SK-N-SH (cell line): Measurements from ENCODE around the gene SMIM27. TPM values are rescaled to one million over a fixed set of nuclear protein-coding genes. Genes with fewer than 3 reads are reported as not detected.

Experiments used
- CTCF ChIA-PET: fragments of 300-600, 350-600 bp; formaldehyde crosslinking; extraction: SDS; loops from one replicate; lab custom pipeline; 2021; lab: Yijun Ruan, JAX
- POLR2A ChIA-PET: fragments of 350-600 bp; sonication (Branson Sonifier 250); formaldehyde crosslinking; extraction: SDS; loops from one replicate; lab custom pipeline; 2020; ENCODE audit warnings: antibody characterized with exemption, inconsistent platforms; lab: Yijun Ruan, JAX
- DNase-seq: peaks from one replicate; pipeline ENCODE4 v3.0.0; 2012
- H2AFZ ChIP-seq: fragments of 200-600 bp; sonication (generic); 2 replicates; pipeline ENCODE4 v1.8.1; 2016; ENCODE audit warnings: antibody characterized with exemption, mild to moderate bottlenecking, low read depth
- H3F3A ChIP-seq: fragments of 200-600 bp; sonication (generic); replicated peaks from 2 replicates; pipeline ENCODE3; 2016; ENCODE audit warnings: antibody characterized with exemption, mild to moderate bottlenecking; ENCODE audit not compliant: insufficient read depth
- H3K27ac ChIP-seq, 2 experiments: fragments of 200-500 bp in 1 of 2; fragments of 200-600 bp in 1 of 2; sonication (Bioruptor generic) in 1 of 2; sonication (generic), shearing (Covaris generic) in 1 of 2; 2 replicates each; pipeline versions ENCODE4 v1.5.1 to v1.6.1; 2014 to 2016; ENCODE audit warnings: low read depth in 2 of 2, inconsistent platforms in 1 of 2, low read length in 1 of 2, mild to moderate bottlenecking in 1 of 2, mixed read lengths in 1 of 2
- H3K27me3 ChIP-seq: fragments of 200-600 bp; sonication (generic), shearing (Covaris generic); 2 replicates; pipeline ENCODE4 v1.6.1; 2016; ENCODE audit warnings: mixed run types; ENCODE audit not compliant: insufficient read depth
- H3K36me3 ChIP-seq, 2 experiments: fragments of 200-500 bp in 1 of 2; fragments of 200-600 bp in 1 of 2; sonication (Bioruptor generic) in 1 of 2; sonication (generic) in 1 of 2; replicated peaks in 1 of 2; 2 replicates each; pipeline versions ENCODE3 to v1.5.1; 2014 to 2016; ENCODE audit warnings: low read length in 1 of 2, mild to moderate bottlenecking in 1 of 2; ENCODE audit not compliant: insufficient read depth in 2 of 2, control insufficient read depth in 1 of 2
- H3K4me1 ChIP-seq, 2 experiments: fragments of 200-500 bp in 1 of 2; fragments of 200-600 bp in 1 of 2; sonication (Bioruptor generic) in 1 of 2; sonication (generic), shearing (Covaris generic) in 1 of 2; 2 replicates each; pipeline versions ENCODE4 v1.5.1 to v1.6.1; 2014 to 2016; ENCODE audit warnings: low read depth in 1 of 2, low read length in 1 of 2, mixed run types in 1 of 2; ENCODE audit not compliant: insufficient read depth in 2 of 2, control insufficient read depth in 1 of 2
- H3K4me2 ChIP-seq: fragments of 200-600 bp; sonication (generic), shearing (Covaris generic); 2 replicates; pipeline ENCODE4 v1.6.1; 2017; ENCODE audit warnings: mixed run types
- H3K4me3 ChIP-seq, 2 experiments: fragments of 200-500 bp in 1 of 2; fragments of 200-600 bp in 1 of 2; sonication (Bioruptor generic) in 1 of 2; sonication (generic), shearing (Covaris generic) in 1 of 2; 2 replicates each; pipeline versions ENCODE4 v1.5.1 to v1.8.1; 2014 to 2016; ENCODE audit warnings: low read depth in 2 of 2, inconsistent platforms in 1 of 2, low read length in 1 of 2, mild to moderate bottlenecking in 1 of 2, mixed read lengths in 1 of 2, moderate library complexity in 1 of 2
- H3K79me2 ChIP-seq: fragments of 200-600 bp; sonication (generic); 2 replicates; pipeline ENCODE4 v1.8.1; 2017; ENCODE audit warnings: mild to moderate bottlenecking; ENCODE audit not compliant: insufficient read depth
- H3K9ac ChIP-seq: fragments of 200-600 bp; sonication (generic); 2 replicates; pipeline ENCODE4 v1.6.1; 2017; ENCODE audit warnings: mixed run types
- H3K9me2 ChIP-seq: fragments of 200-600 bp; sonication (generic); 2 replicates; pipeline ENCODE4 v1.6.1; 2017; ENCODE audit warnings: mixed run types
- H3K9me3 ChIP-seq: fragments of 200-600 bp; sonication (generic); 2 replicates; pipeline ENCODE4 v1.6.1; 2017; ENCODE audit warnings: mixed run types, mild to moderate bottlenecking, moderate library complexity
- H4K20me1 ChIP-seq: fragments of 200-600 bp; sonication (generic); 2 replicates; pipeline ENCODE4 v1.6.1; 2017; ENCODE audit warnings: mild to moderate bottlenecking, mixed run types; ENCODE audit not compliant: insufficient read depth
- CHD2 ChIP-seq: fragments of 150-350 bp; IDR thresholded peaks from 2 replicates; pipeline ENCODE4 v1.6.1; 2018; ENCODE audit warnings: low read length; ENCODE audit not compliant: partially characterized antibody
- CTCF ChIP-seq: fragments of 200-600 bp; sonication (generic); IDR thresholded peaks from 2 replicates; pipeline ENCODE4 v1.6.1; 2017; ENCODE audit warnings: antibody characterized with exemption, mild to moderate bottlenecking, moderate library complexity
- ELF1 ChIP-seq: IDR thresholded peaks from 2 replicates; pipeline ENCODE4 v1.4.0; 2012
- EP300 ChIP-seq, 2 experiments: IDR thresholded peaks; 2 replicates each; pipeline versions ENCODE4 v1.4.0 to v1.6.1; 2012; ENCODE audit warnings: borderline replicate concordance in 1 of 2, low read depth in 1 of 2, low read length in 1 of 2
- FOSL2 ChIP-seq: IDR thresholded peaks from 2 replicates; pipeline ENCODE4 v1.4.0; 2012; ENCODE audit warnings: low read depth, mild to moderate bottlenecking, moderate library complexity, borderline replicate concordance
- FOXM1 ChIP-seq: IDR thresholded peaks from 2 replicates; pipeline ENCODE4 v1.4.0; 2012; ENCODE audit warnings: low read depth, mild to moderate bottlenecking
- GABPA ChIP-seq: IDR thresholded peaks from 2 replicates; pipeline ENCODE4 v1.4.0; 2012; ENCODE audit warnings: low read depth, mild to moderate bottlenecking
- MAX ChIP-seq: IDR thresholded peaks from 2 replicates; pipeline ENCODE4 v1.4.0; 2012; ENCODE audit warnings: low read depth
- MXI1 ChIP-seq: IDR thresholded peaks from 2 replicates; pipeline ENCODE4 v1.6.1; 2012; ENCODE audit warnings: mild to moderate bottlenecking, low read depth, low read length, improper control_type of control experiment
- NFIC ChIP-seq: IDR thresholded peaks from 2 replicates; pipeline ENCODE4 v1.4.0; 2012; ENCODE audit warnings: borderline replicate concordance
- NRF1 ChIP-seq: IDR thresholded peaks from 2 replicates; pipeline ENCODE4 v1.6.1; 2012; ENCODE audit warnings: low read depth, mild to moderate bottlenecking, low read length
- POLR2AphosphoS5 ChIP-seq: IDR thresholded peaks from 2 replicates; pipeline ENCODE4 v1.6.1; 2012; ENCODE audit warnings: low read depth, low read length
- RAD21 ChIP-seq: IDR thresholded peaks from 2 replicates; pipeline ENCODE4 v1.6.1; 2012; ENCODE audit warnings: mild to moderate bottlenecking, low read length
- RCOR1 ChIP-seq: fragments of 150-350 bp; IDR thresholded peaks from 2 replicates; pipeline ENCODE4 v1.6.1; 2017; ENCODE audit warnings: antibody characterized with exemption, low read length
- SIN3A ChIP-seq: IDR thresholded peaks from 2 replicates; pipeline ENCODE4 v1.6.1; 2012; ENCODE audit warnings: low read depth, mild to moderate bottlenecking, low read length, moderate library complexity, borderline replicate concordance
- SMC3 ChIP-seq: IDR thresholded peaks from 2 replicates; pipeline ENCODE4 v1.6.1; 2012; ENCODE audit warnings: low read depth, low read length, improper control_type of control experiment
- TAF1 ChIP-seq: IDR thresholded peaks from 2 replicates; pipeline ENCODE4 v1.6.1; 2012; ENCODE audit warnings: low read depth, mild to moderate bottlenecking, low read length, moderate library complexity, borderline replicate concordance
- TCF12 ChIP-seq: IDR thresholded peaks from 2 replicates; pipeline ENCODE4 v1.4.0; 2012
- USF1 ChIP-seq: IDR thresholded peaks from 2 replicates; pipeline ENCODE4 v1.4.0; 2012; ENCODE audit warnings: low read depth, borderline replicate concordance
- YY1 ChIP-seq: IDR thresholded peaks from 2 replicates; pipeline ENCODE4 v1.4.0; 2012; ENCODE audit warnings: low read depth, mild to moderate bottlenecking
- WGBS: methylation state at CpG from one replicate; pipeline ENCODE4 v1.1.6; 2017; ENCODE audit warnings: low lambda C conversion rate; 5-methylcytosine and 5-hydroxymethylcytosine counted together
- polyA plus RNA-seq, 3 experiments: library from polyadenylated mRNA; depleted of rRNA; stranded (reverse); fragments of >200 nt; gene quantifications; 2 replicates each; pipeline ENCODE4 v1.2.3, GENCODE V29; 2012
- TF ChIP-seq, protein P1 (sequence below): IDR thresholded peaks from 2 replicates; pipeline ENCODE4; 2012

The SMIM27 gene
- polyA plus RNA-seq, 1 of the 3 experiments (the other 2 are of a cell fraction): 6.0 TPM

GRCh38 chr9:32526041-32526706 is 26.0 kb upstream of the SMIM27 start, which contains the start of gene RIGI:
Gene RIGI (minus strand): TSS chr9:32526196. CDS start chr9:32526166, 30 bp downstream.
- H3K27me3 ChIP-seq: no peaks in the 10 kb centered on the region
- peak within 1 kb of the TSS; percentile 91 for H3K4me2 ChIP-seq
- H2AFZ ChIP-seq: peak within 1 kb of the TSS; percentile 90
- H3K4me1 ChIP-seq: peaks cover 0 to 7% of the 10 kb centered on the region in 2 experiments; a peak in 3 of 4 replicates
- peak; percentile 64 for DNase-seq
- H3K79me2 ChIP-seq: peaks cover 23% of the 10 kb centered on the region
- peak within 1 kb of the TSS; percentile 74 for H3K9ac ChIP-seq
- TF ChIP-seq FOXM1 (no peak), SMC3 (peak; percentile 50; the same call in 1 of the 2 replicates), TCF12 (peak; percentile 16; the same call in 1 of the 2 replicates), TAF1 (peak; percentile 46; the same call in 1 of the 2 replicates), MAX (peak; percentile 64; the same call in 1 of the 2 replicates), USF1 (no peak), MXI1 (peak; percentile 25; the same call in 1 of the 2 replicates), SIN3A (0 out of 2 replicates have a peak, but pooled peaks have one; percentile 54), YY1 (no peak), NRF1 (no peak), CTCF (peak; percentile 65), NFIC (no peak; the same call in 1 of the 2 replicates), ELF1 (peak; percentile 36; the same call in 1 of the 2 replicates), GABPA (0 out of 2 replicates have a peak, but pooled peaks have one; percentile 16), POLR2AphosphoS5 (peak; percentile 40; the same call in 1 of the 2 replicates), RAD21 (peak; percentile 59), CHD2 (no peak), EP300 (IDR thresholded peaks at IDR 0.05; ENCODE audit: borderline replicate concordance in 1 of 2, low read depth in 1 of 2, low read length in 1 of 2) (no peak), FOSL2 (no peak), RCOR1 (no peak)
- TF ChIP-seq, protein P1, sequence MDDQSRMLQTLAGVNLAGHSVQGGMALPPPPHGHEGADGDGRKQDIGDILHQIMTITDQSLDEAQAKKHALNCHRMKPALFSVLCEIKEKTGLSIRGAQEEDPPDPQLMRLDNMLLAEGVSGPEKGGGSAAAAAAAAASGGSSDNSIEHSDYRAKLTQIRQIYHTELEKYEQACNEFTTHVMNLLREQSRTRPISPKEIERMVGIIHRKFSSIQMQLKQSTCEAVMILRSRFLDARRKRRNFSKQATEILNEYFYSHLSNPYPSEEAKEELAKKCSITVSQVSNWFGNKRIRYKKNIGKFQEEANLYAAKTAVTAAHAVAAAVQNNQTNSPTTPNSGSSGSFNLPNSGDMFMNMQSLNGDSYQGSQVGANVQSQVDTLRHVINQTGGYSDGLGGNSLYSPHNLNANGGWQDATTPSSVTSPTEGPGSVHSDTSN: peak; percentile 47
- WGBS: 4% methylated on average over 37 of the region's 37 CpGs
- no peaks in the 10 kb centered on the region for H3K9me3 ChIP-seq
- peaks cover 0 to 11% of the 10 kb centered on the region in 2 experiments for H3K36me3 ChIP-seq
- H4K20me1 ChIP-seq: no peaks in the 10 kb centered on the region
- peak within 1 kb of the TSS; percentile 72 to 86 for H3K27ac ChIP-seq
- H3K9me2 ChIP-seq: no peaks in the 10 kb centered on the region
- peak within 1 kb of the TSS; percentile 70 to 79 for H3K4me3 ChIP-seq
- ChIA-PET CTCF (interaction anchor here (0.6 to 7.4 kb wide), 31 partner anchors 10 to 442 kb away, joined by 3 to 127 read pairs (median 4); partner anchors contain the start of genes ACO1 and NDUFB6), POLR2A (interaction anchor here (1.1 to 1.4 kb wide), 2 partner anchors 46 to 147 kb away, joined by 4 read pairs; no protein-coding TSS in a partner anchor)
- H3F3A ChIP-seq: peaks cover 13% of the 10 kb centered on the region
